H9 (cell line): ENCODE measurements around the gene MAPT. TPM values are rescaled to one million over a fixed set of nuclear protein-coding genes. Genes with fewer than 3 reads are reported as not detected.

Experiments
- DNase-seq: peaks from one replicate; pipeline ENCODE4 v3.0.0-alpha.2; 2017
- H2AFZ ChIP-seq: one replicate; pipeline ENCODE4 v1.6.1; 2013; ENCODE audit warnings: mild to moderate bottlenecking, low read length, control low read depth, moderate library complexity
- H2AK5ac ChIP-seq: 2 replicates; pipeline ENCODE4 v1.6.1; 2013; ENCODE audit warnings: low read length, control low read depth, mixed read lengths; ENCODE audit not compliant: insufficient read length
- H2BK120ac ChIP-seq: one replicate; pipeline ENCODE4 v1.6.1; 2013; ENCODE audit warnings: low read depth, mild to moderate bottlenecking, low read length, control low read depth, inconsistent platforms; ENCODE audit not compliant: poor library complexity, severe bottlenecking
- H2BK12ac ChIP-seq: 2 replicates; pipeline ENCODE4 v1.6.1; 2013; ENCODE audit warnings: low read length, control low read depth, mixed read lengths, low read depth; ENCODE audit not compliant: insufficient read length
- H2BK15ac ChIP-seq: 2 replicates; pipeline ENCODE4 v1.6.1; 2013; ENCODE audit warnings: low read depth, low read length, control low read depth
- H2BK20ac ChIP-seq: one replicate; pipeline ENCODE4 v1.6.1; 2013; ENCODE audit warnings: low read depth, mild to moderate bottlenecking, low read length, control low read depth, inconsistent platforms; ENCODE audit not compliant: poor library complexity, severe bottlenecking
- H2BK5ac ChIP-seq: 2 replicates; pipeline ENCODE4 v1.6.1; 2013; ENCODE audit warnings: low read length, control low read depth, mixed read lengths; ENCODE audit not compliant: insufficient read length
- H3K14ac ChIP-seq: 2 replicates; pipeline ENCODE4 v1.6.1; 2013; ENCODE audit warnings: low read length, control low read depth; ENCODE audit not compliant: insufficient read depth
- H3K18ac ChIP-seq: 2 replicates; pipeline ENCODE4 v1.6.1; 2013; ENCODE audit warnings: low read depth, mild to moderate bottlenecking, mixed read lengths, low read length, control low read depth; ENCODE audit not compliant: insufficient read length
- H3K23ac ChIP-seq: 2 replicates; pipeline ENCODE4 v1.6.1; 2013; ENCODE audit warnings: low read length, control low read depth, mixed read lengths, low read depth; ENCODE audit not compliant: insufficient read length
- H3K23me2 ChIP-seq: 2 replicates; pipeline ENCODE4 v1.6.1; 2013; ENCODE audit warnings: low read depth, mild to moderate bottlenecking, mixed read lengths, low read length, control low read depth; ENCODE audit not compliant: insufficient read length, poor library complexity, severe bottlenecking
- H3K27ac ChIP-seq: 2 replicates; pipeline ENCODE4 v1.5.1; 2013; ENCODE audit warnings: low read length, control low read depth, mixed read lengths, low read depth; ENCODE audit not compliant: insufficient read length
- H3K27me3 ChIP-seq: 2 replicates; pipeline ENCODE4 v1.6.1; 2013; ENCODE audit warnings: low read length, control low read depth, inconsistent platforms; ENCODE audit not compliant: insufficient read depth
- H3K4ac ChIP-seq: 2 replicates; pipeline ENCODE4 v1.6.1; 2013; ENCODE audit warnings: low read depth, mild to moderate bottlenecking, control low read depth, inconsistent platforms, low read length, moderate library complexity
- H3K4me1 ChIP-seq: 2 replicates; pipeline ENCODE4 v1.6.1; 2013; ENCODE audit warnings: low read length, control low read depth, inconsistent platforms; ENCODE audit not compliant: insufficient read depth
- H3K4me2 ChIP-seq: 2 replicates; pipeline ENCODE4 v1.6.1; 2013; ENCODE audit warnings: low read length, control low read depth, mixed read lengths; ENCODE audit not compliant: insufficient read length, insufficient read depth
- H3K56ac ChIP-seq: 2 replicates; pipeline ENCODE4 v1.6.1; 2013; ENCODE audit warnings: low read depth, mild to moderate bottlenecking, mixed read lengths, low read length, control low read depth; ENCODE audit not compliant: insufficient read length
- H3K79me1 ChIP-seq: 2 replicates; pipeline ENCODE4 v1.6.1; 2013; ENCODE audit warnings: low read depth, mild to moderate bottlenecking, moderate library complexity, low read length, control low read depth, inconsistent platforms; ENCODE audit not compliant: insufficient read depth, poor library complexity, severe bottlenecking
- H3K79me2 ChIP-seq: 2 replicates; pipeline ENCODE4 v1.6.1; 2013; ENCODE audit warnings: low read length, control low read depth, inconsistent platforms; ENCODE audit not compliant: insufficient read depth
- H3K9ac ChIP-seq: 2 replicates; pipeline ENCODE4 v1.6.1; 2013; ENCODE audit warnings: low read length, control low read depth, mixed read lengths; ENCODE audit not compliant: insufficient read length; ENCODE audit errors: extremely low read depth
- H3K9me3 ChIP-seq: one replicate; pipeline ENCODE4 v1.6.1; 2013; ENCODE audit warnings: low read depth, low read length, inconsistent platforms; ENCODE audit not compliant: control insufficient read depth
- H3T11ph ChIP-seq: one replicate; pipeline ENCODE4 v1.6.1; 2013; ENCODE audit warnings: mild to moderate bottlenecking, low read length, control low read depth, inconsistent platforms
- H4K20me1 ChIP-seq: one replicate; pipeline ENCODE4 v1.6.1; 2013; ENCODE audit not compliant: control insufficient read depth, insufficient read length, insufficient read depth
- H4K5ac ChIP-seq: 2 replicates; pipeline ENCODE4 v1.6.1; 2013; ENCODE audit warnings: low read depth, mild to moderate bottlenecking, mixed read lengths, low read length, control low read depth; ENCODE audit not compliant: insufficient read length
- H4K8ac ChIP-seq: replicated peaks from 2 replicates; pipeline ENCODE4 v1.6.1; 2013; ENCODE audit warnings: low read length, control low read depth, mixed read lengths, low read depth; ENCODE audit not compliant: insufficient read length
- H4K91ac ChIP-seq: 2 replicates; pipeline ENCODE4 v1.6.1; 2013; ENCODE audit warnings: low read depth, mild to moderate bottlenecking, moderate library complexity, mixed read lengths, low read length, control low read depth; ENCODE audit not compliant: insufficient read length
- H3K27ac Mint-ChIP-seq, 3 experiments: 2 replicates in 2 of 3; 3 replicates in 1 of 3; pipeline ENCODE4 v1.8.0; 2020 to 2021; ENCODE audit warnings: mixed read lengths in 3 of 3, mild to moderate bottlenecking in 1 of 3, moderate library complexity in 1 of 3
- H3K27me3 Mint-ChIP-seq: 2 replicates; pipeline ENCODE4 v1.8.0; 2021; ENCODE audit warnings: low read depth, mild to moderate bottlenecking, moderate library complexity, mixed read lengths
- H3K36me3 Mint-ChIP-seq, 3 experiments: 2 replicates in 2 of 3; 3 replicates in 1 of 3; pipeline ENCODE4 v1.8.0; 2020 to 2021; ENCODE audit warnings: low read depth in 3 of 3, mixed read lengths in 3 of 3; ENCODE audit not compliant: insufficient read depth in 1 of 3
- H3K4me1 Mint-ChIP-seq, 2 experiments: 2 replicates each; pipeline ENCODE4 v1.8.0; 2020; ENCODE audit warnings: mixed read lengths in 2 of 2
- H3K4me3 Mint-ChIP-seq, 2 experiments: 2 replicates in 1 of 2; 3 replicates in 1 of 2; pipeline ENCODE4 v1.8.0; 2020 to 2021; ENCODE audit warnings: mild to moderate bottlenecking in 2 of 2, mixed read lengths in 2 of 2, moderate library complexity in 1 of 2
- H3K9me3 Mint-ChIP-seq, 2 experiments: 2 replicates in 1 of 2; 3 replicates in 1 of 2; pipeline ENCODE4 v1.8.0; 2020; ENCODE audit warnings: mild to moderate bottlenecking in 2 of 2, mixed read lengths in 2 of 2, moderate library complexity in 1 of 2
- CTCF ChIP-seq: fragments of 200-600 bp; sonication (generic); conservative IDR thresholded peaks from 3 replicates; pipeline ENCODE4 v1.8.0; 2021; ENCODE audit warnings: antibody characterized with exemption, mild to moderate bottlenecking
- WGBS: extraction: QIAGEN DNeasy Blood & Tissue Kit; methylation state at CpG from one replicate; pipeline ENCODE4 v1.1.7; 2013; ENCODE audit warnings: missing lambda C conversion rate, low lambda C conversion rate, mixed read lengths; ENCODE audit not compliant: insufficient read length; ENCODE audit errors: extremely low coverage; 5-methylcytosine and 5-hydroxymethylcytosine counted together
- total RNA-seq: library from RNA; stranded (reverse); gene quantifications from 2 replicates; pipeline ENCODE4 v1.2.1, GENCODE V29; 2021

Gene MAPT
- total RNA-seq, 1 experiment from 2014 or later = 1.6 TPM

GRCh38 chr17:45900723-45901415 is 6.5 kb downstream of the MAPT start:
- Mint-ChIP-seq H3K27me3 (peaks cover 76% of the 10 kb centered on the region), H3K27ac (no peak overlapping the region), H3K9me3 (no peaks in the 10 kb centered on the region; a peak in 2 of 5 replicates), H3K36me3 (no peaks in the 10 kb centered on the region), H3K4me3 (no peak overlapping the region), H3K4me1 (peaks cover 8 to 26% of the 10 kb centered on the region in 2 experiments)
- Histone ChIP-seq H3K18ac (no peak overlapping the region), H2BK15ac (no peak overlapping the region), H2AK5ac (no peak overlapping the region), H4K8ac (no peak overlapping the region), H3K4me1 (no peaks in the 10 kb centered on the region; the same call in 1 of the 2 replicates), H3K4ac (no peak overlapping the region), H2BK120ac (no peak overlapping the region), H3K56ac (no peak overlapping the region), H3K27me3 (peaks cover 36% of the 10 kb centered on the region), H2BK12ac (no peak overlapping the region), H2AFZ (no peak overlapping the region), H3K23me2 (peaks cover 14% of the 10 kb centered on the region), H4K91ac (no peak overlapping the region), H3K23ac (no peak overlapping the region), H3K9ac (no peak overlapping the region), H4K20me1 (no peaks in the 10 kb centered on the region), H3K14ac (no peak overlapping the region), H2BK5ac (no peak overlapping the region), H3K4me2 (no peak overlapping the region), H3K79me2 (no peaks in the 10 kb centered on the region), H4K5ac (no peak overlapping the region), H3K79me1 (no peaks in the 10 kb centered on the region), H3T11ph (no peak overlapping the region), H3K27ac (no peak overlapping the region), H2BK20ac (no peak overlapping the region), H3K9me3 (no peaks in the 10 kb centered on the region)
- TF ChIP-seq CTCF = no peak
- DNase-seq = no peak
- WGBS = no CpG with 5 or more reads among the region's 13 CpGs
